ENCODE results near the gene SEL1L3.
A peak's percentile ranks its signal among the peaks of the same experiment; 100 is the strongest.

The SEL1L3 gene

GRCh38 chr4:25861280-25861950 lies 1.4 kb downstream of the SEL1L3 start:
- TF ChIP-seq, protein P1, sequence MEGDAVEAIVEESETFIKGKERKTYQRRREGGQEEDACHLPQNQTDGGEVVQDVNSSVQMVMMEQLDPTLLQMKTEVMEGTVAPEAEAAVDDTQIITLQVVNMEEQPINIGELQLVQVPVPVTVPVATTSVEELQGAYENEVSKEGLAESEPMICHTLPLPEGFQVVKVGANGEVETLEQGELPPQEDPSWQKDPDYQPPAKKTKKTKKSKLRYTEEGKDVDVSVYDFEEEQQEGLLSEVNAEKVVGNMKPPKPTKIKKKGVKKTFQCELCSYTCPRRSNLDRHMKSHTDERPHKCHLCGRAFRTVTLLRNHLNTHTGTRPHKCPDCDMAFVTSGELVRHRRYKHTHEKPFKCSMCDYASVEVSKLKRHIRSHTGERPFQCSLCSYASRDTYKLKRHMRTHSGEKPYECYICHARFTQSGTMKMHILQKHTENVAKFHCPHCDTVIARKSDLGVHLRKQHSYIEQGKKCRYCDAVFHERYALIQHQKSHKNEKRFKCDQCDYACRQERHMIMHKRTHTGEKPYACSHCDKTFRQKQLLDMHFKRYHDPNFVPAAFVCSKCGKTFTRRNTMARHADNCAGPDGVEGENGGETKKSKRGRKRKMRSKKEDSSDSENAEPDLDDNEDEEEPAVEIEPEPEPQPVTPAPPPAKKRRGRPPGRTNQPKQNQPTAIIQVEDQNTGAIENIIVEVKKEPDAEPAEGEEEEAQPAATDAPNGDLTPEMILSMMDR (conservative IDR thresholded peaks at IDR 0.05; ENCODE audit: low read depth, low read length), result no peak
- H3K4me3 ChIP-seq (ENCODE audit: low read depth, low read length), result peak overlapping the region; percentile 65
- DNase-seq (ENCODE audit: low read depth), result peak; percentile 59

DNA sequence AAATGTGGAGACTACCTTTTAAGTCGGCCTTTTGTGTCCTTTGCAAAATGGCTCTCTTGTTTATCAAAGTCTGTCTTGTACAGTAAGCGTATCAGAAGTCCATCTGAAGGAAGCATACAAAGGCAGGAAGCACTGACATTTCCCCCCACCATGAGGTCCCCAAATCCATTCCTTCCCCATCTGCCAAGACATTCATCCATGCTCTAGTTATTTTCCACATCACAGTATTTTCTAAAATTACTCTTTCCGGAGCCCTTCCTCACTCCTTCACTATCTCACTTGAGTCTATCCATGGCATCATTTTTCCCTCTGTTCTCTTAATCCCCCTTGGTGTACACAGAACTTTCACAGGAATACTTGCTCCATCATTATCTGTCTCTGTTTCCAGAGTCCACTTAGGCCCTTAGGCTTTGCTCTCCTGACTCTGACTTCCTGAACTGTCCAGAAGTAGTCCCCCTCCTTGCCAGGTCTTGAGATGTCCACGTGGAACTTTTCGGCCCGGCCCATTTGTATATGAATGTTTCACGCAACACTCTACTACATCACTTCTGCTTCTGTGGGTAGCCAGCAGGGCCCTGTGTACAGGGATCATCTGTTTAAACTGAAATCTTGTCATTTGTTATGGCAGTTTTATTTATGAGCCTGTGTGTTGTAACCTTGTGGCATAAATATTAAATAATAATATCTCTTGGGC lies 2.1 kb downstream of the SEL1L3 start:
- H3K4me3 ChIP-seq (ENCODE audit: low read depth, low read length), result no peak overlapping the region
- TF ChIP-seq, protein P1 (conservative IDR thresholded peaks at IDR 0.05; ENCODE audit: low read depth, low read length), result no peak
- no peak for DNase-seq (ENCODE audit: low read depth)

- TF ChIP-seq, protein P1 (conservative IDR thresholded peaks at IDR 0.05; ENCODE audit: low read depth, low read length), result no peak
- no peak overlapping the region for H3K4me3 ChIP-seq (ENCODE audit: low read depth, low read length)
- no peak for DNase-seq (ENCODE audit: low read depth)
Observed at GRCh38 chr4:25859429-25860148, 3.2 kb downstream of the SEL1L3 start.

- DNase-seq (ENCODE audit: low read depth), result no peak
- TF ChIP-seq, protein P1 (conservative IDR thresholded peaks at IDR 0.05; ENCODE audit: low read depth, low read length), result no peak
- no peak overlapping the region for H3K4me3 ChIP-seq (ENCODE audit: low read depth, low read length)
Observed at GRCh38 chr4:25857851-25858400, 4.9 kb downstream of the SEL1L3 start.

GRCh38 chr4:25857403-25857802 lies 5.4 kb downstream of the SEL1L3 start:
- TF ChIP-seq, protein P1 (conservative IDR thresholded peaks at IDR 0.05; ENCODE audit: low read depth, low read length), result peak; percentile 42
- H3K4me3 ChIP-seq (ENCODE audit: low read depth, low read length), result no peak overlapping the region
- DNase-seq (ENCODE audit: low read depth), result peak; percentile 24

GRCh38 chr4:25856756-25857155 lies 6.0 kb downstream of the SEL1L3 start:
- TF ChIP-seq, protein P1 (conservative IDR thresholded peaks at IDR 0.05; ENCODE audit: low read depth, low read length), result no peak
- no peak overlapping the region for H3K4me3 ChIP-seq (ENCODE audit: low read depth, low read length)
- peak; percentile 44 for DNase-seq (ENCODE audit: low read depth)

Data from choroid plexus epithelial cell (primary cell).